WTC11 (cell line): ENCODE data around the gene DGKH. TPM values are rescaled to one million over a fixed set of nuclear protein-coding genes. Genes with fewer than 3 reads are reported as not detected.

Experiments used
- ATAC-seq: fragments of 200-7000 bp; cut with Tn5 transposase; 2 replicates; pipeline ENCODE4 v1.10.0; 2021; ENCODE audit warnings: mild to moderate bottlenecking, moderate library complexity
- CTCF ChIA-PET: fragments of 300-600 bp; sonication (Branson Sonifier 250); formaldehyde crosslinking; loops from one replicate; lab custom pipeline; 2021; ENCODE audit warnings: antibody characterized with exemption; lab: Charles Lee
- POLR2A ChIA-PET: fragments of 350-600 bp; sonication (Branson Sonifier 250); formaldehyde crosslinking; loops from one replicate; lab custom pipeline; 2021; ENCODE audit warnings: antibody characterized with exemption; lab: Charles Lee
- DNase-seq: peaks from one replicate; pipeline ENCODE4 v3.0.0; 2021; ENCODE audit warnings: low spot score
- H3K27ac Mint-ChIP-seq: 2 replicates; pipeline ENCODE4 v1.8.0; 2021; ENCODE audit warnings: mixed read lengths
- H3K27me3 Mint-ChIP-seq: 2 replicates; pipeline ENCODE4 v1.8.0; 2021; ENCODE audit warnings: low read depth, mild to moderate bottlenecking, moderate library complexity, mixed read lengths
- H3K36me3 Mint-ChIP-seq: 2 replicates; pipeline ENCODE4 v1.8.0; 2021; ENCODE audit warnings: mixed read lengths
- H3K4me1 Mint-ChIP-seq: 2 replicates; pipeline ENCODE4 v1.8.0; 2022; ENCODE audit warnings: mixed read lengths
- H3K4me3 Mint-ChIP-seq: 2 replicates; pipeline ENCODE4 v1.8.0; 2021; ENCODE audit warnings: mild to moderate bottlenecking, moderate library complexity, mixed read lengths
- H3K9me3 Mint-ChIP-seq: 2 replicates; pipeline ENCODE4 v1.8.0; 2021; ENCODE audit warnings: mixed read lengths
- E2F1 ChIP-seq: sonication (generic); formaldehyde crosslinking; IDR thresholded peaks from 2 replicates; pipeline ENCODE4 v1.8.0; 2022; ENCODE audit warnings: mild to moderate bottlenecking, missing genetic modification reagents
- FOXJ3 ChIP-seq: sonication (generic); formaldehyde crosslinking; IDR thresholded peaks from 2 replicates; pipeline ENCODE4 v1.9.0; 2021; ENCODE audit warnings: missing genetic modification reagents, mild to moderate bottlenecking, borderline replicate concordance
- GABPB1 ChIP-seq: sonication (generic); formaldehyde crosslinking; IDR thresholded peaks from 2 replicates; pipeline ENCODE4 v1.8.1; 2023; ENCODE audit warnings: mild to moderate bottlenecking, missing genetic modification reagents
- HMGXB4 ChIP-seq: sonication (generic); formaldehyde crosslinking; IDR thresholded peaks from 2 replicates; pipeline ENCODE4 v1.8.1; 2023; ENCODE audit warnings: mild to moderate bottlenecking, moderate library complexity, missing genetic modification reagents
- IRF1 ChIP-seq: sonication (generic); formaldehyde crosslinking; IDR thresholded peaks from 2 replicates; pipeline ENCODE4 v1.8.0; 2023; ENCODE audit warnings: missing genetic modification reagents
- PREB ChIP-seq: sonication (generic); formaldehyde crosslinking; IDR thresholded peaks from 2 replicates; pipeline ENCODE4 v1.8.1; 2022; ENCODE audit warnings: mild to moderate bottlenecking, missing genetic modification reagents, moderate library complexity, borderline replicate concordance
- USF2 ChIP-seq: sonication (generic); formaldehyde crosslinking; IDR thresholded peaks from 2 replicates; pipeline ENCODE4 v1.8.1; 2023; ENCODE audit warnings: mild to moderate bottlenecking, missing genetic modification reagents, moderate library complexity
- ZBTB43 ChIP-seq: sonication (generic); formaldehyde crosslinking; IDR thresholded peaks from 2 replicates; pipeline ENCODE4 v1.8.1; 2023; ENCODE audit warnings: mild to moderate bottlenecking, missing genetic modification reagents
- ZNF219 ChIP-seq: sonication (generic); formaldehyde crosslinking; IDR thresholded peaks from 2 replicates; pipeline ENCODE4 v1.8.0; 2023; ENCODE audit warnings: missing genetic modification reagents, mild to moderate bottlenecking, borderline replicate concordance
- ZNF396 ChIP-seq: fragments of 250-450 bp; sonication (Bioruptor Pico); IDR thresholded peaks from 2 replicates; pipeline ENCODE4 v1.8.0; 2021; ENCODE audit warnings: mild to moderate bottlenecking, moderate library complexity, borderline replicate concordance
- ZNF532 ChIP-seq: fragments of 250-450 bp; sonication (Bioruptor Pico); IDR thresholded peaks from 2 replicates; pipeline ENCODE4 v1.9.0; 2021; ENCODE audit warnings: mild to moderate bottlenecking, borderline replicate concordance
- total RNA-seq: library from RNA; stranded (reverse); gene quantifications from 3 replicates; pipeline ENCODE4 v1.2.3, GENCODE V29; 2021

DGKH gene
- total RNA-seq, 1 experiment from 2014 or later: 7.6 TPM

GRCh38 chr13:42114912-42115311 is 66.5 kb downstream of the DGKH start (continued):
- TF ChIP-seq ZNF219 (no peak), E2F1 (CRISPR knock-in tag) (no peak), ZNF532 (CRISPR knock-in tag) (no peak)

- TF ChIP-seq GABPB1: no peak
- ChIA-PET POLR2A (no interaction called here), CTCF (no interaction called here)
- Mint-ChIP-seq H3K9me3 (no peaks in the 10 kb centered on the region), H3K27me3 (no peaks in the 10 kb centered on the region), H3K36me3 (no peaks in the 10 kb centered on the region), H3K4me3 (no peak overlapping the region), H3K4me1 (peaks cover 4% of the 10 kb centered on the region), H3K27ac (no peak overlapping the region)
- DNase-seq (no peak), ATAC-seq (no peak)
These were observed 67.8 kb downstream of the DGKH start for GRCh38 chr13:42116225-42116624.

- H3K4me1 Mint-ChIP-seq: peaks cover 4% of the 10 kb centered on the region
- CTCF ChIA-PET: interaction anchor here (1.0 kb wide), 1 partner anchor 375 kb away, joined by 3 read pairs; no protein-coding TSS in a partner anchor
- H3K36me3 Mint-ChIP-seq: no peaks in the 10 kb centered on the region
- H3K27ac Mint-ChIP-seq: no peak overlapping the region; the same call in 1 of the 2 replicates
- peaks cover 7% of the 10 kb centered on the region for H3K9me3 Mint-ChIP-seq
- no peak overlapping the region for H3K4me3 Mint-ChIP-seq
- POLR2A ChIA-PET: no interaction called here
- DNase-seq (no peak), ATAC-seq (no peak)
- no peaks in the 10 kb centered on the region for H3K27me3 Mint-ChIP-seq
- no peak for TF ChIP-seq ZNF532 (CRISPR knock-in tag)
- TF ChIP-seq, all 79 proteins: peak for 0
These were observed 70.6 kb downstream of the DGKH start for GRCh38 chr13:42119041-42119440.

GRCh38 chr13:42119875-42120274 is 71.4 kb downstream of the DGKH start:
- no peak for ATAC-seq

More at GRCh38 chr13:42119875-42120274, 71.4 kb downstream of the DGKH start:
- POLR2A ChIA-PET: no interaction called here
- DNase-seq: no peak
- H3K36me3 Mint-ChIP-seq: no peaks in the 10 kb centered on the region
- CTCF ChIA-PET: no interaction called here
- H3K27ac Mint-ChIP-seq: no peak overlapping the region
- peaks cover 7% of the 10 kb centered on the region for H3K9me3 Mint-ChIP-seq
- H3K27me3 Mint-ChIP-seq: no peaks in the 10 kb centered on the region
- TF ChIP-seq USF2 (CRISPR knock-in tag) (no peak), ZNF396 (CRISPR knock-in tag) (no peak), IRF1 (CRISPR knock-in tag) (no peak), PREB (CRISPR knock-in tag) (no peak), HMGXB4 (CRISPR knock-in tag) (no peak), ZBTB43 (CRISPR knock-in tag) (no peak), FOXJ3 (no peak)
- H3K4me1 Mint-ChIP-seq: peaks cover 8% of the 10 kb centered on the region
- H3K4me3 Mint-ChIP-seq: no peak overlapping the region
